ENCODE measurements around the gene HS6ST1. TPM values are rescaled to one million over a fixed set of nuclear protein-coding genes. Genes with fewer than 3 reads are reported as not detected.
A peak's percentile ranks its signal among the peaks of the same experiment; 100 is the strongest.

HS6ST1 gene
- total and polyA plus RNA-seq, 2 of the 4 experiments (the other 2 are of a cell fraction): 29.9 to 36.9 TPM

DNA sequence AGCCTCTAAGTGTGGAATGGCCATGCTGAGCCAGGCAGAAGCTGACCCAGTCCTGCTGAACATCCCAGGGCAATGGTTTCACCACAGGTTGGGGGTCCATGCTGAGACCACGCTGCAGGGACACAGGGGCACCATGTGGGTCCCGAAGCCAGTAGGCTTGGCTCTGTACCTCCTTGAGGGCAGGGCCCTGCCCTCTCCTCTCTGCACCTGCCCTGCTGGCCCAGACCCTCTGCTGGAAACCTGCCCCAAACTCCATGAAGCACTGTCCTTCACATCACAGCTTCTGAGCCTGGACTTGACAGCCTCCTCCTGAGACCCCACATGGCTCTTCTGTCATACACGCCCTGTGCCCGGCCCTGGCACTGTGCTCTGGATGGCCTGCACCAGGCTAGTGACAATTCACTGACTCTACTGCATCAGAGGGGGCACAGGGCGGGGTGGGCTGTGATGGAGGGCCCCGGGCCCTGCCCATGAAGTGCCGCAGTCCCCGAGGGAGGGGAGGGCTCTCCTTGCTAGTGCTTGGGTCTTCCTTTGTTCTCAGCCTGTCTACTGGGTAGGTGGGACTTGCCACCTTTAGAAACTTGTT, 24.7 kb downstream of the HS6ST1 start:
- Histone ChIP-seq H4K8ac (ENCODE audit: low read depth in 2 of 2, low read length in 2 of 2) (no peak overlapping the region; a peak in 1 of 4 replicates), H3K4me3 (ENCODE audit: insufficient read depth, low read depth, low read length) (no peak overlapping the region), H2BK5ac (ENCODE audit: low read depth, low read length, poor library complexity, severe bottlenecking) (no peak overlapping the region), H3K27ac (ENCODE audit: insufficient read depth, low read length) (no peak overlapping the region), H3K9me3 (ENCODE audit: control insufficient read depth, insufficient read depth, low read length) (no peaks in the 10 kb centered on the region), H3K4me2 (ENCODE audit: low read depth, low read length) (no peak overlapping the region), H4K5ac (ENCODE audit: low read depth, low read length) (0 out of 2 replicates have a peak overlapping the region, but pooled peaks have one; percentile 2), H4K91ac (ENCODE audit: insufficient read depth, low read depth, low read length) (no peak overlapping the region; the same call in 1 of the 2 replicates), H2BK15ac (ENCODE audit: low read depth, low read length) (no peak overlapping the region), H3K56ac (ENCODE audit: extremely low read depth, insufficient read depth, low read length) (no peak overlapping the region), H4K20me1 (ENCODE audit: insufficient read depth, low read length) (peaks cover 87% of the 10 kb centered on the region), H3K9ac (ENCODE audit: low read depth, low read length) (no peak overlapping the region), H3K27me3 (ENCODE audit: control insufficient read depth, insufficient read depth, low read length) (no peaks in the 10 kb centered on the region), H3K4ac (ENCODE audit: low read depth, low read length) (no peak overlapping the region), H3K9me1 (ENCODE audit: insufficient read depth, low read length) (peaks cover 29% of the 10 kb centered on the region), H3K18ac (ENCODE audit: low read depth, low read length) (no peak overlapping the region), H2AK9ac (replicated peaks; ENCODE audit: low read depth, low read length, poor library complexity) (no peak overlapping the region), H3K36me3 (ENCODE audit: control insufficient read depth, insufficient read depth, low read length) (peaks cover 28% of the 10 kb centered on the region), H3K4me1 (ENCODE audit: control insufficient read depth, insufficient read depth, low read length) (peaks cover 39% of the 10 kb centered on the region), H2AK5ac (ENCODE audit: low read depth, low read length) (peak overlapping the region; percentile 26; the same call in 1 of the 2 replicates), H3K23ac (ENCODE audit: low read depth, low read length) (no peak overlapping the region), H2BK120ac (ENCODE audit: low read depth, low read length) (no peak overlapping the region), H3K14ac (replicated peaks; ENCODE audit: low read depth, low read length) (no peak overlapping the region), H2BK20ac (ENCODE audit: low read depth, low read length) (no peak overlapping the region), H2AFZ (replicated peaks; ENCODE audit: low read length, poor library complexity) (peak overlapping the region; percentile 1), H3K79me1 (ENCODE audit: low read depth in 1 of 2, low read length in 2 of 2) (peaks cover 39 to 89% of the 10 kb centered on the region in 2 experiments)
- intact Hi-C loops (cut with micrococcal nuclease) (no loop called here), in situ Hi-C loops (cut with MboI; ENCODE audit: low sequenced_read_pairs) (no loop called here), dilution Hi-C loops (cut with HindIII; ENCODE audit: low sequenced_read_pairs, unreplicated experiment) (no loop called here)
- POLR2A ChIA-PET (ENCODE audit: unreplicated experiment): no interaction called here
- no TSS peak for BruUV-seq (replicated peaks)
- no peak for ATAC-seq (ENCODE audit: low read depth)
- no peak for DNase-seq
- WGBS, 2 experiments (ENCODE audit: extremely low coverage in 2 of 2, insufficient read length in 1 of 2): 70% methylated on average over 2 of the region's 8 CpGs; no CpG with 5 or more reads in 1 of the 2 experiments
- CTCF ChIA-PET: no interaction called here
- no peak for TF ChIP-seq RCOR1 (IDR thresholded peaks at IDR 0.05; ENCODE audit: insufficient replicate concordance, low read length)
- TF ChIP-seq RFX5 (IDR thresholded peaks at IDR 0.05; ENCODE audit: low read depth, low read length): no peak
- no peak for TF ChIP-seq SMC3 (IDR thresholded peaks at IDR 0.05; ENCODE audit: low read depth, low read length)
- TF ChIP-seq FOS (IDR thresholded peaks at IDR 0.05; ENCODE audit: low read depth, low read length): no peak
- TF ChIP-seq, protein P1, sequence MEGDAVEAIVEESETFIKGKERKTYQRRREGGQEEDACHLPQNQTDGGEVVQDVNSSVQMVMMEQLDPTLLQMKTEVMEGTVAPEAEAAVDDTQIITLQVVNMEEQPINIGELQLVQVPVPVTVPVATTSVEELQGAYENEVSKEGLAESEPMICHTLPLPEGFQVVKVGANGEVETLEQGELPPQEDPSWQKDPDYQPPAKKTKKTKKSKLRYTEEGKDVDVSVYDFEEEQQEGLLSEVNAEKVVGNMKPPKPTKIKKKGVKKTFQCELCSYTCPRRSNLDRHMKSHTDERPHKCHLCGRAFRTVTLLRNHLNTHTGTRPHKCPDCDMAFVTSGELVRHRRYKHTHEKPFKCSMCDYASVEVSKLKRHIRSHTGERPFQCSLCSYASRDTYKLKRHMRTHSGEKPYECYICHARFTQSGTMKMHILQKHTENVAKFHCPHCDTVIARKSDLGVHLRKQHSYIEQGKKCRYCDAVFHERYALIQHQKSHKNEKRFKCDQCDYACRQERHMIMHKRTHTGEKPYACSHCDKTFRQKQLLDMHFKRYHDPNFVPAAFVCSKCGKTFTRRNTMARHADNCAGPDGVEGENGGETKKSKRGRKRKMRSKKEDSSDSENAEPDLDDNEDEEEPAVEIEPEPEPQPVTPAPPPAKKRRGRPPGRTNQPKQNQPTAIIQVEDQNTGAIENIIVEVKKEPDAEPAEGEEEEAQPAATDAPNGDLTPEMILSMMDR (conservative IDR thresholded peaks at IDR 0.05; ENCODE audit: low read depth, low read length): no peak
- no peak for TF ChIP-seq POLR2A (IDR thresholded peaks at IDR 0.05; ENCODE audit: low read depth, low read length)
- TF ChIP-seq, protein P2, sequence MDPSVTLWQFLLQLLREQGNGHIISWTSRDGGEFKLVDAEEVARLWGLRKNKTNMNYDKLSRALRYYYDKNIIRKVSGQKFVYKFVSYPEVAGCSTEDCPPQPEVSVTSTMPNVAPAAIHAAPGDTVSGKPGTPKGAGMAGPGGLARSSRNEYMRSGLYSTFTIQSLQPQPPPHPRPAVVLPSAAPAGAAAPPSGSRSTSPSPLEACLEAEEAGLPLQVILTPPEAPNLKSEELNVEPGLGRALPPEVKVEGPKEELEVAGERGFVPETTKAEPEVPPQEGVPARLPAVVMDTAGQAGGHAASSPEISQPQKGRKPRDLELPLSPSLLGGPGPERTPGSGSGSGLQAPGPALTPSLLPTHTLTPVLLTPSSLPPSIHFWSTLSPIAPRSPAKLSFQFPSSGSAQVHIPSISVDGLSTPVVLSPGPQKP (IDR thresholded peaks at IDR 0.05; ENCODE audit: borderline replicate concordance, low read depth, low read length): no peak
- no peak for TF ChIP-seq CEBPB (IDR thresholded peaks at IDR 0.05; ENCODE audit: low read depth, low read length)
- no peak for TF ChIP-seq NFE2L2 (IDR thresholded peaks at IDR 0.05; ENCODE audit: low read depth, low read length)
- TF ChIP-seq, protein P3, sequence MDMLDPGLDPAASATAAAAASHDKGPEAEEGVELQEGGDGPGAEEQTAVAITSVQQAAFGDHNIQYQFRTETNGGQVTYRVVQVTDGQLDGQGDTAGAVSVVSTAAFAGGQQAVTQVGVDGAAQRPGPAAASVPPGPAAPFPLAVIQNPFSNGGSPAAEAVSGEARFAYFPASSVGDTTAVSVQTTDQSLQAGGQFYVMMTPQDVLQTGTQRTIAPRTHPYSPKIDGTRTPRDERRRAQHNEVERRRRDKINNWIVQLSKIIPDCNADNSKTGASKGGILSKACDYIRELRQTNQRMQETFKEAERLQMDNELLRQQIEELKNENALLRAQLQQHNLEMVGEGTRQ (IDR thresholded peaks at IDR 0.05; ENCODE audit: low read depth, low read length): no peak
- TF ChIP-seq MXI1 (IDR thresholded peaks at IDR 0.05; ENCODE audit: borderline replicate concordance, low read depth, low read length): no peak
- no peak for TF ChIP-seq BHLHE40 (IDR thresholded peaks at IDR 0.05; ENCODE audit: low read depth, low read length)
- no peak for TF ChIP-seq RAD21 (IDR thresholded peaks at IDR 0.05; ENCODE audit: low read length)
- TF ChIP-seq MAFK (IDR thresholded peaks at IDR 0.05; ENCODE audit: low read depth, low read length): no peak
- TF ChIP-seq MAZ (IDR thresholded peaks at IDR 0.05; ENCODE audit: borderline replicate concordance, low read depth, low read length): no peak
- TF ChIP-seq CHD1 (IDR thresholded peaks at IDR 0.05; ENCODE audit: low read depth, low read length): no peak

Data from IMR-90 (cell line).